Measurements from ENCODE around the gene LAYN.

Gene LAYN, protein sequence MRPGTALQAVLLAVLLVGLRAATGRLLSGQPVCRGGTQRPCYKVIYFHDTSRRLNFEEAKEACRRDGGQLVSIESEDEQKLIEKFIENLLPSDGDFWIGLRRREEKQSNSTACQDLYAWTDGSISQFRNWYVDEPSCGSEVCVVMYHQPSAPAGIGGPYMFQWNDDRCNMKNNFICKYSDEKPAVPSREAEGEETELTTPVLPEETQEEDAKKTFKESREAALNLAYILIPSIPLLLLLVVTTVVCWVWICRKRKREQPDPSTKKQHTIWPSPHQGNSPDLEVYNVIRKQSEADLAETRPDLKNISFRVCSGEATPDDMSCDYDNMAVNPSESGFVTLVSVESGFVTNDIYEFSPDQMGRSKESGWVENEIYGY

DNA sequence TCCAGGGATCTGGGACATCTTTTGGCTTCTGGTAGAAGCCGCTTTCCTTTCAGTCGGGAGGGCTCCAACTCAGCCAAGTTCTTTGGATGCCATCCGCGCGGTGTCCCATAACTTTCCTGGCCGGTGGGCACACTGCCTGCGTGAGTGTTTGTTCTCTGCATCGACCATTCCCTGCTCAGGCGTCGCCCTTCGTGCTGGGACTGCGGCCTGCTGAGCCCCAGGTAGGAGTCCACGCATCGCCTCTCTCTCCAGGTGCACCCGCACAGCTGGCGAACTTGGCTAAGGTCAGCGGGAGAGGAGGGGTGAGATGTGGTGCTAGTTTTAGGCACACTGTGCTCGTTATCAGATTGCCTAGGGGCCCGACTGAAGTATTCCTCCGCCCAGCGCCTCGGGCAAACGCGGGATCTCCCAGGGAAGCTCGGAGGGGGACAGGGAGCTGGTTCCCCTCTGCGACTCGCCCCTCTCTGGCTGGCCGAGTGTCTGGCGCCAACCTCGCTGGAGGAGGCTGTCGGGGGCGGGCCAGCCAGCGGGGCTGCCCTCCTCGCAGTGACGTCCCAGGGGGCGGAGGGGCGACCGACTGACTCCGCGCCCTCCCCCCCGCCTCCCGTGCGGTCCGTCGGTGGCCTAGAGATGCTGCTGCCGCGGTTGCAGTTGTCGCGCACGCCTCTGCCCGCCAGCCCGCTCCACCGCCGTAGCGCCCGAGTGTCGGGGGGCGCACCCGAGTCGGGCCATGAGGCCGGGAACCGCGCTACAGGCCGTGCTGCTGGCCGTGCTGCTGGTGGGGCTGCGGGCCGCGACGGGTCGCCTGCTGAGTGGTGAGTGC, at the start of gene LAYN:
Gene LAYN, plus strand, starts transcription at position 607 of the 823 bp plus-strand sequence. Its CDS starts 124 bp downstream, at position 731.
- DNase-seq, result no peak

DNA sequence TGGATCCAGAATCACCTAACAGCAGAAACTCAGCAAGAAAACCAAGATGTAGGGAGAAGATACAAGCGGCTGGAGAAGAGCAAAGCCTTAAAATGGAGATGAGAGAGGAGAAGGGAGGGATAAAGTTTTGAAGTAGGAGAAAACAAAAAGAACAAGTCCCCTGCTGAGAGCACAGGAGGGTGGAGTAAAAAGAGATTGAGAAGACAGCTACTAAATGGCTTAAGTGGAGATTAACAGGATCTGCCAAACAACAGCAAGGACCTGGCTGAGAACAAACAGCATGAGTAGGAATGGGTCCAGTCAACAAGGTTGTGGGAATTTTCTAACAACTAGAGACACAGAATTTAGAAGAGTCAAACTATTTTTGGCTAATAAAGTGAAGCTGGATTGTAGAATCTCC, 46.5 kb upstream of the LAYN start:
- DNase-seq, result no peak

DNA sequence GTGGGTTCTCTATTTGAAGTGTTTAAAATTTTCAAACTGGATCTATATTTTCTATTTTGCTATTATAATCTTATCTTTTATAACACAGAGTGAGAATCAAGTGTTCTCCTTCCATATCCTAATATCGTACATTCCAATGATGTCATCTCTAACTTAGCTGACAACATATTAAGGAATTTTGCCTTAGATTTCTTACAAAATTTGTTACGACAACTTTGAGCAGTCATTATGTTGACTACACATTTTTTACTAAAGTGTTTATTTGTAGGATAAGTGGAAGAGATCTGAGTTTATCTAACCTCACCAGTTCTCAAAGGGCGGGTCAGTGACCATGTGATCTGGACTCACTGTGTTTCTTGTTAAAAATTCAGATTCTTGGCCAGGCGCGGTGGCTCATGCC, 41.0 kb upstream of the LAYN start:
- no peak for DNase-seq

DNA sequence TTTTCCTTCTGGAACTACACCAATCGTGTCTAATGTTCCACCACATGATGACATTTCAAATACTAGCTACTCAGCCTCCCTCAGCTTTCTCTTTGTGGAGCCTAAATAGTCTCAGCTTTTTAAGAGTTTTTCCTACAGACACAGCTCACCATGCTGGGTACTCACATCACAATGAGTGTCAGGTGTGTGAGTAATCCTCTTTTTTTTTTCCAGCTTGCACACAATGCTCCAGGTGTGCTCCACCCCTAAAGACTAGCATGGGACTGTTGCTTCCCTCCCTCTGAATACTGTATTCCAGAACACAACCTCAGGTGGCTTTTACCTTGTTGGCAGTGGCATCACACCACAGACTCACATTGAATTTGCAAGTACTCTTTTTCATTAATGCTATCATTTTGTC, 40.0 kb upstream of the LAYN start:
- DNase-seq, result no peak

DNA sequence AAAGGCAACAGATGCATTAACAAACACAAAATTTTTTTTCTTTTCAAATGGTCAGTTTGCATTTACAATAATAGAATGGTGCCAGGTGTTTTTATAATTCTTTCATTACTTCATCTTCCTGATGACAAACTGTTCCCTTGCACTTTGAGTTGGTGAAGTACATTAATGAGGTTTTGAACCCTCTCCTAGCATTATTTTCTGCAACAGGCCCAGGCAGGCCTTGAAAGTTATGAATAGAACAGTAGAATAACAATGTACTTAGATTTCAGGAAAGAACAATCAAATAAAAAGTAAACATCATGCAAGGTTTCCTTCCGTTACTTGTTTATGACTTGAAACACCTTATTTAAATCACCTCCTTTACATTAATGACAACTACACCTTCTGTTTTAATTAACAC, 37.9 kb upstream of the LAYN start:
- no peak for DNase-seq

DNA sequence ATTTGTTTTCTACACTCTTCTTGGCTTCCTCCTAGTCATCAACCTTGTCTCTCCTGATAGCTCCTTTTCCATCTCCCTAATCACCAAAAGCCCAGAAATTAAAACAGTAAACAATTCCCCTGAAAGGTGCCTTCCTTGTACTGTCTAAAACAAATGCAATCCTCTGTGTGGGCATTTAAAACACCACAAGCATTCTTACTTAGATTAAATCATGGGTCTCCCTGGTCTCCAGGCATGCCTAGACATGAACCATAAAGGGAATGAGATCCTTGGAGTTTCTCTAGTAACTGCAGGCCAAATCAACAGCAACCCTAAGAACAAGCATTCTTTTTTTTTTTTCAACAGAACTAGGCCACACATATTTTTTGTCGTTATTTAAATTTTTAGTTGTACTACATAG, 30.2 kb upstream of the LAYN start:
- peak; percentile 5 for DNase-seq

DNA sequence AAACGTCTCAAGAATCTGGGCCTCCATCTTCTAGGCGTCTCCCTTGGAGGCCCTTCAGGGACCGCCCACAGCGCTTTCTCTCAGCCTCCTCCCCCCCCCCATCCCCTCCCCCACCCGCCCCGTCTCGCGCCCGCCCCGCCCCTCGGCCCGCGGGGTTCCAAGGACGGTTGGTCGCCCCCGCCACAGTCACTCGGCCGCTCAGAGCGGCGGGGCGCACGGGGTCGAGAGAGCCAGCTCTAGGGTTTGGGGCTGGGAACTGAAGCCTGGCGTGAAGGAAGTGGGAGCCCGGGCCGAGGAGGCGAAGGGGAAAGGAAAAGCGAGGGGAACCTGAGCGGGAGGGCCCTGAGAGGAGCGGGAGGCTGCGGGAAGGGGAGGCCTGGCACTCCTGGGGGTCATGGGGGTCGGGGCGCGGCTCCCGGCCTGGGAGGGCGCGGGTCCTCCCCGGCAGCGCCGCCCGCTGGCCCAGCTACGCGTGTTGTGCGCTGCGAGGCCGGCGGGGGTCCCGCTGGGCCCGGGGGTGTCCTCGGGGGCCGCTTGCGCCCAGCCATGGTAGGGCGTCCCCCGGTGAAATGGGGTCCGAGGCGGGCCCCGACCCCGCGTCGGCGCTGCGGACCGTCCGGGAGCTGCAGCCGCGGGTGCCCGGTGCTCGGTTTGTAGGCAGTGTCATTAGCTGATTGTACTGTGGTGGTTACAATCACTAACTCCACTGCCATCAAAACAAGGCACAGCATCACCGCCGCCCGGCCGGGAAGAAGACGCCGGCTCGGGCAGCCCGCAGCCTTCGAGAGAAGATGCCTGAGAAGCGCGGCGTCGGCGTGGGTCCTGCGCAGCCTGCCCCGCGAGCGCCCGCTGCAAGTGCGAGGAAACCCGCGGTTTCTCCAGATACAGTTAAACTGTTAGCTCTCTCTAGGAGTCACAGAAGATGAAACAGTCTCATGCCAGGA, 28.0 kb upstream of the LAYN start, which contains the start of gene BTG4:
Gene BTG4, minus strand, starts transcription at position 91 of the 944 bp plus-strand sequence. CDS start 13,610 bp downstream, outside the sequence.
- no peak for DNase-seq

DNA sequence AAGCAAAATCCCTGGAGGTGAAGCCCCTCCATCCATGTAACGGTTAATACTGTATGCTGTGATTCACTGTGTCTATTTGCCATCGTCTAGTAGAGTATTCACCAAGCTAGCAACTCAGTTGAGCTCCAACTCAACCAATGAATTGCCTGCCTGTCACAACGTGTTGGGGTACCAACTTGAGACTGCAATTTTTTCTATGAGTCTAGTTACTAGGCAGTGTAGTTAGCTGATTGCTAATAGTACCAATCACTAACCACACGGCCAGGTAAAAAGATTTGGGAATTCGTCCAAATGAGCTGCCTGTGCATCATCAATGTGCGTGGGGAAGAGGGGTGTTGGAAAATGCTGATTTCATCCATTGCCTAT, 27.3 kb upstream of the LAYN start:
- no peak for DNase-seq

DNA sequence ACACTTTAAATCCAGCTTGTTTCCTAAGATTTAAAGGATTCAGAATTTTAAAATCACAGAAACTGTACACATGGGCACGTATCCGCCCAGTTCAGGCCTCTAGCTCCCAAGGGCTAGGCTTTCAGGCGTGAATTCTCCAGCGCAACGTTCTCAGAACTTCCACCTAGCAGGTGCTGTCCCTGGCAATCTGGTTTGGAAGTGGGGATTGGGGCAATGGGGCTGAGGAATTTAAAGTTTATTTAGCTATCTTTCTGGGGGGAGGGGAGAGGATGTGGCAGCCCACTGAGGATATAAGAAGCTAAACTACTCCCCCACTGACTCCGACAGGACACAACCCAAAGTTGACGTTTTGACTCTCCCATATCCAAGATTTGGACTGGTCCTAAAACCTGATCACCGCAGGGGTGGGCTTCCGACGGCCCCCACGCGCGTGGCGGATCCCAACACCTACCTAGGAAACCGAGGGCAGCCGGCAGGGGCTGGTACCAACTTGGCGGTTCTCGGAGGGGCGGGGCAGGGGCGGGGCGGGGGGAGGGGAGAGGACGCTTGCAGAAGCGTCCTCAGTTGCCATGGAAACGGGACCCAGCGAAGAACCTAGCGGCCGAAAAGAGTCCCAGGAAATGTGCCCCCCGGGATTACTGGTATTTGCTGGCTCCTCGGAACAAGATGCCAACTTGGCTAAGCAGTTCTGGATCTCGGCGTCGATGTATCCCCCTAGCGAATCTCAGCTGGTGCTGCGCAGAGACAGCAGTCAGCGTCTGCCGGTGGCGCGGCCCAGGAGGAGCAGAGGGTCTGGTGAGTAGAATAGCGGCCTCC, 26.1 kb upstream of the LAYN start, which contains the start of gene HOATZ:
Gene HOATZ, plus strand, starts transcription at position 563 of the 816 bp plus-strand sequence. Its CDS starts 7 bp downstream, at position 570.
- peak; percentile 4 for DNase-seq

DNA sequence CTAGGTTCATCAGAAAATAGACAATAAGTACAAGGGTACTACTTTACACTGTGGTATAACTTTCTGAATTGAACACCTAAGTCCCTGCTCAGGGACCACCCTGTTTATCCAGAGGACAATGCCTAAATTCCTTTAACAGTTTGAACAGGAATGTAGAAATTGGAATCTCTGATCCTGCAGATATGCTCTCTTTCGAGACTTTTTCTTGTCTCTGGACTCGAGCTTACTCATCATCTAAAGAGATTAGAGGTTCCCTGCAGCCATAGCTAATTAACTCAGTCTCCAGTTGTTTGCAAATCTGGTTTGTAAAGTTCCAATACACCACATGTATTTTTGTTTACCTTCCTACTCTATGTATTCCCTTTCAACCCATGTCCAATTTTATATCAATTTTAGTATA, 24.9 kb upstream of the LAYN start:
- no peak for DNase-seq

DNA sequence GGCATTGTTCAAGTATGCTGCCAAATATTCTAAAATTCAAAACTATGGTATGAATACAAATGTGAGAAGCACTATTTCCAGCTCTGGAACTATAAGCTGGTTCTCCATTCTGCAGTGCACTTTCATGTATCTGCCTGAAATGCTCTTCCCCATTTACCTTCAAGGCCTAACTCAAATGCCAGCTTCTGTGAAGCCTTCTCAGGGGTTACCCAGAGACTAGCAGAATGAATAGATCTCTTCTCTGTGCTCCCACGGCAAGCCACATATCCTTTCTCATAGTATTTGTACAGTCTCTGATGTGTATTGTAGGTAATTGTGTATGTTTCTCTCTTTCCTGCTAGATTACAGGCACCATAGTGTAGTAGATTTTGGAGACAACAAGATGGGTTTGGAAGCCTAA, 21.9 kb upstream of the LAYN start:
- DNase-seq, result no peak

DNA sequence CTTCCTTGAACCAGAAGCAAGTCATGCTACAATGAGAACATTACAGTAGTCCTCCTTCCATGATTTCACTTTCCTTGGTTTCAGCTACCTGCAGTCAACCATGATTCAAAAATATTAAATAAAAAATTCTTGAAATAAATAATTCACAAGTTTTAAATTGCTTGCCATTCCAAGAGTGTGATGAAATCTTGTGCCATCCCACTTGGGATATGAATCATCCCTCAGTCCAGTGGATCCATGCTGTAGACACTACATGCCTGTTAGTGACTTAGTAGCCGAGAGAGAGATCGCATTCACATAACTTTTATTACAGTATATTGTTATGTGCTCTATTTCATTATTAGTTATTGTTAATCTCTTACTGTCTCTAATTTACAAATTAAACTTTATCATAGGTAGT, 20.0 kb upstream of the LAYN start:
- DNase-seq, result no peak

DNA sequence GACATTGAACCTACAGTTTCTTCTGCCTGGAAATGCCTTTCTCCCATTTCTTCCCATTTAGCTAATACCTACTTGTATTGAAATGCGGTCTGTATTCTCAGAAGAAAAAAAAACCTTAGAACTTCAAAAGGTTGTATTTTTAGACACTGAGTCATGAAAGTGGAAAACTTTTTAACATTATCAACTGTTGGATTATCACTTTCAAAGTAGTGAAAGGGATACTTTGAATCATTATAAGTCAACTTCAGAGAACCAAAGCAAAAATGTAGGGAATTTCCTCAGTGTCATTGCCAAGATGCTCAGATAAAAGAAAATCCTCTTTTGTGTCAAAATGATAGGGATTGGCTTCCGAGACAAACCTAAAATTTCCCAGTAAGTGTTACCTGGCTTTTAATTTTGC, 19.4 kb upstream of the LAYN start:
- no peak for DNase-seq

DNA sequence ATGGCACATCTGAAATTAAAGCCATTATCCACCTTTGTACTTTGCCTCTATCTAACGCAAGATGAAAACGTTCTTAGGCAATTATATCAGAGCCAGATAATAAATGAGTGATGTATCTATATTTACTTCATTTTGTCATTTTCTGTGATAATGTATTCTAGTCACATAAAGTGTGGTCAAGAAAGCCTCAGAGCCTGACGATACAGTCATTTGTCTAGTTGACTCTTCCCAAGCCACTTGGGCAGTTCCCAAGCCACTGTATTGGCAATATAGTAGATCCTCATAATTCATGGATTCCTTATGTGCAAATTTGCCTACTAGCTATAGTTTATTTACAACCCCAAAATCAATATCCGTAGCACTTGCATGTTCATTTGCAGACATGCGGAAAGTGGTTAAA, 18.1 kb upstream of the LAYN start:
- DNase-seq, result no peak

DNA sequence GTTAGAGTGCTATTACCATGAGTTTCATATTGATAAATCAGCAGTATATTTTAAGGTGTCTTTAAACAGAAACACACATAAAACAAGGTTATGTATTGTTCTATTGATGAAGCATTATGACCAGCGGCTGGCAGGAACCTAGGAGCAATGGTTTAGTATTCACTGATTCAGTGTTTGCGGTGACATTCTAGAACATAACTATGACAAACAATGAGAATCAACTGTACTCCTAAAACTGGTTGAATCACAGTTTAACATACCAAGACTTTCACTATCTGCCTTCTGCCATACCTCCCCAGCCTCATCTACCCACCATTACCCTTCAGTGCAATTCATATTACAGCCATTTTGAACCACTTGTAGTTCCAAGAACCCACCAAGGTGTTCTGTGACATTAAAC, 17.2 kb upstream of the LAYN start:
- DNase-seq, result no peak

DNA sequence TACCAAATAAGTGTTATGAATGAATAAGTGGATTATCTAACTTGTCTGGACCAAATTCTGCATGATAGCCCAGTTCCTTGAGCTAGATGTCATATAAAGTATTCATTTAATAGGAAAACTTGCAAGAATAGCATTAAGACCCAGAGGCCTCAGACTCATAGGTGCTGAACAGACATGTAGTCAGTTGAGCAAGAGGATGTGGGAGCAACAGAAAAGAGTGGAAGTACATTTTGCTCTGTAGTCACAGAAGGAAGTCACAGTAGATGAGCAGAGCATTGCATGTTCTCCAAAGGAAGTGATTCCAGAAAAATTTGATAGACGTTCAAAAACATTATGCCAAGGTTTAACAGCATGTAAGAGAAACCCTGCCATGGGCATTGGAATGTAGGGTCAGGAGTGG, 16.5 kb upstream of the LAYN start:
- DNase-seq, result no peak

DNA sequence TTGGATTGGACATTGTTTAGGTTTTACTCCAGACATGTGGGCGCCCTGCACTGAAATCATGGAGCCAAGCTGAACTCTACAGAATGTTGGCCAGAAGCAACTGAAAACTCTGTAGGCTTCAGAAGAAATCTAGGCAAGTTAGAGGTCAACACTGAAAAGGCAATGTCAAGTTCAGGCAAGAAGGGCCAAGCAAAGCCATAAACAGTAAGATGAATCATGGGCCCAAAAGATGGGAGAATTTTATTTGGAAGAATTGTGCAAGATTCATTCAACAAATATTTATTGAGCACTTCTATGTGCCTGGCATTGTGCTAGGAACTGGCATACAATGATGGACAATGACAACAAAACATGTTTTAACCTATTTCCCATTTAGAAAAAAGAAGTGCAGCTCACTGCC, 15.1 kb upstream of the LAYN start:
- no peak for DNase-seq

DNA sequence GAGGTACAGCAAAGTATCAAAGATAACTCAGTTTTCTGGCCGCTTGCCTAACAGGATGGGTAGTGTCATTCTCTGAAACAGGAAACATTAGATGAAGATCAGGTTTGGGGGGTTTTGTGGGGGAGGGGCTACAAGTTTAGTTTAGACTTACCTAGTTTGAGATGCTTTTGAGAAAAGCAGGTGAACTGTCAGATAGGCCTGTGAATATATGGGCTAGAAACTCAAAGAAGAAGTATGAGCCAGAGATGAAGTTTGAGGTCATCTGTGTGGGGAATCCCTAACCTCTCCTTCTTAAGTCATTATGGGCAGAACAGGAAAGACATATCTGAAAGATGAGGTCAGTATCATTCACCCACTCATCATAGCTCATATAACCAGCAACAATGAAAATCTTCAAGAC, 14.0 kb upstream of the LAYN start:
- DNase-seq, result no peak

DNA sequence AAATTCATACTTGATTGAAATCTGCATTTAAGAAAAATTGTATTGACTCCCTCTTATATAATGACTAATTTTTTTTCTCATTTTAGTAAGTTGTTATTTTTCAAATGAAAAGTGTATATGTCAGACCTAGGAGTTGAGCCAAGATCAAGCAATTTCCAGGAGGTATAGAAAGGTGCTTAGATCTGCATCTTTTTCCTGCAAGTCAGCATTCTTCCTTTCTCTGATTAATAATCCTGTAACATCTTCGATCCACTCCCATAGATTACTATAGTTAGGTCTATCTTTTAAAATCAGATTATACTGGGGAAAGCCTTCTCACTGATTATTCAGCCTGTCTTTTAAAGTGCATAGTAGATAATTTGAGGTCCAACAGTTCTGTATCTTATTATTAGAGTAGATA, 13.2 kb upstream of the LAYN start:
- no peak for DNase-seq

DNA sequence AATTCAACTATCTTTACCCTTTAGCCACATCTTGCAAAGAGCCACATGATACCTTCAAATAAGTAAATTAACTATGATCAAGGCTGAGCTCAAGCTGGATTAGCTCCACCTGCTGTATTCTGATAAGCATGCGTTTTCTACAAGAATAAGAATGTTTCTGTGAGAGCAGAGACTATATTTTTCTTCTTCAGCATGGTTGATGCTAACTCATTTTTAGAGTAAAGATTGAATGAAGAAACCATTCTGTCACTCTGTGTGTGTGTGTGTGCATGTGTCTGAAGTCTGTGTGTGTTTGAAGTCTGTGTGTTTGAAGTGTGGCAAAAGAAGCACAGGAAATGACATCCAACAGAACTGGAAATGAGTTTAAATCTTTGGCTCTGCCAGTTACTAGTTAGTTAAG, 12.0 kb upstream of the LAYN start:
- peak; percentile 41 for DNase-seq

DNA sequence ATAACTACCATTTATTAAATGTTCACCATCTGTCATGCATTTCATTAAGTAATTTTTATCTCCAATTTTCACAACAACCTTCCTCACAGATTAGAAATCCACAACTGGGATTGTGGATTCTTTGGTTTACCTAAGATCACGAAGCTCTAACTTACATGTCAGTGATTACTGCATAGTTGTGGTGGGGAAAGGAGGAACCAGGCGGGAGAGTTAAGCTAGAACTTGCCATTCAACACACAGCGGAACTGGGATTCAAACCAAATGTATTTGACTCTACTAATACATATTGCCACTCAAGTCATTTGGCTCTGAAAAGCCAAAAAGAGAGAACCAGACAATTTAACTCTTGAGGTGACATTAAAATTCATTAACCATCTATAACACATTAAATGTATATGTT, 10.4 kb upstream of the LAYN start:
- DNase-seq, result no peak

DNA sequence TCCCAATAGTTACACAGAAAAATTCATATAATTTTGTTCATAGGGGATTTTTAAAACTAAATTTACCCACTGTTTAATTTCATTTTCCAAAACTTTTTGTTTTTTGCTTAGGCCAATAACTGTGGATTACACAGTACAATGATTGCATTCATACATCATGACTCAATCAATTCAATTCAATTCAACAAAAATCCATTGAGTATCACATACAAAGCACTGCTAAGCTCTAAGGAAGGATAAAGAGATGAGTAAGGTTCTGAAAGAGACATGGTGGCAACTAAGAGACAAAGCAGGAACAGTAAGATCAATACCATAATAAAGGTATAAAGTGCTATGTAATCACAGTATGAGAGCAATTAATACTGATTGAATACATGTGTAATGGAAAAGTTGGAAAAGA, 9.4 kb upstream of the LAYN start:
- no peak for DNase-seq

Measured in hematopoietic multipotent progenitor cell treated with erythropoietin and hydrocortisone succinate and interleukin-3 and kit ligand, for 8 days (in vitro differentiated cells).